Astrocyte of the spinal cord (primary cell): ENCODE data around the gene MXD1.

Source experiments
- DNase-seq: peaks from one replicate; pipeline ENCODE4 v3.0.0; 2011; ENCODE audit warnings: low read depth, low spot score
- H3K4me3 ChIP-seq: 2 replicates; pipeline ENCODE4 v1.5.1; 2011; ENCODE audit warnings: low read depth, mild to moderate bottlenecking, low read length, moderate library complexity
- in situ Hi-C: cut with HindIII; loops from 2 replicates; pipeline ENCODE4 v1.10.0; 2017; ENCODE audit warnings: low sequenced_read_pairs
- TF ChIP-seq, protein P1 (sequence below): IDR thresholded peaks from 2 replicates; pipeline ENCODE4 v1.5.1; 2012; ENCODE audit warnings: low read depth, mild to moderate bottlenecking, low read length, inconsistent platforms

MXD1 gene

GRCh38 chr2:69952336-69953115 is 37.6 kb downstream of the MXD1 start:
- DNase-seq = no peak
- in situ Hi-C loops = no loop called here
- no peak overlapping the region for H3K4me3 ChIP-seq

GRCh38 chr2:69954084-69954483 is 39.2 kb downstream of the MXD1 start:
- in situ Hi-C loops = no loop called here
- TF ChIP-seq, protein P1, sequence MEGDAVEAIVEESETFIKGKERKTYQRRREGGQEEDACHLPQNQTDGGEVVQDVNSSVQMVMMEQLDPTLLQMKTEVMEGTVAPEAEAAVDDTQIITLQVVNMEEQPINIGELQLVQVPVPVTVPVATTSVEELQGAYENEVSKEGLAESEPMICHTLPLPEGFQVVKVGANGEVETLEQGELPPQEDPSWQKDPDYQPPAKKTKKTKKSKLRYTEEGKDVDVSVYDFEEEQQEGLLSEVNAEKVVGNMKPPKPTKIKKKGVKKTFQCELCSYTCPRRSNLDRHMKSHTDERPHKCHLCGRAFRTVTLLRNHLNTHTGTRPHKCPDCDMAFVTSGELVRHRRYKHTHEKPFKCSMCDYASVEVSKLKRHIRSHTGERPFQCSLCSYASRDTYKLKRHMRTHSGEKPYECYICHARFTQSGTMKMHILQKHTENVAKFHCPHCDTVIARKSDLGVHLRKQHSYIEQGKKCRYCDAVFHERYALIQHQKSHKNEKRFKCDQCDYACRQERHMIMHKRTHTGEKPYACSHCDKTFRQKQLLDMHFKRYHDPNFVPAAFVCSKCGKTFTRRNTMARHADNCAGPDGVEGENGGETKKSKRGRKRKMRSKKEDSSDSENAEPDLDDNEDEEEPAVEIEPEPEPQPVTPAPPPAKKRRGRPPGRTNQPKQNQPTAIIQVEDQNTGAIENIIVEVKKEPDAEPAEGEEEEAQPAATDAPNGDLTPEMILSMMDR = no peak
- H3K4me3 ChIP-seq = no peak overlapping the region
- no peak for DNase-seq

More at GRCh38 chr2:69952336-69953115, 37.6 kb downstream of the MXD1 start:
- TF ChIP-seq, protein P1 = no peak

GRCh38 chr2:69955029-69955428 is 40.1 kb downstream of the MXD1 start:
- DNase-seq = no peak
- H3K4me3 ChIP-seq = no peak overlapping the region
- TF ChIP-seq, protein P1 = no peak
- in situ Hi-C loops = no loop called here

GRCh38 chr2:69956475-69956979 is 41.6 kb downstream of the MXD1 start:
- no peak for DNase-seq
- TF ChIP-seq, protein P1 = no peak
- in situ Hi-C loops = no loop called here
- H3K4me3 ChIP-seq = no peak overlapping the region

DNA sequence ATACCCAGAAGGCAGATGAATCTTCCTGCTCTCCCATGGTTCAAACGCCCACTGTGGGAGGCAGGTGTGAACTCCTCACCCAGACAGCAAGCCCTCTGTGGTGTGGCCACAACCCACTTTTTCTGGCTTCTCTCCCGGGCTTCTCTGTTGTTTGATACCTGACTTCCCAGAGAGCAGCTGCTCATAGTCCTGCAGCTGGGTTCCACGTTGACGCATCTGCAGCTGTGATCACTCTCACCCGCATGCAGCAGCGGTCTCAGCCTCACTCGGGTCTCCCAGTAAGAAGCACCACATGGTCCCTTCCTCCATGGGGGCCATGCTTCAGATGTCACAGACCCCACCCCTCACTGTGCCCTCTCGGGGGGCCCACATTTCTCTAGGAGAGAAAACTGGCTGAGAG is 43.1 kb downstream of the MXD1 start:
- TF ChIP-seq, protein P1 = no peak
- H3K4me3 ChIP-seq = no peak overlapping the region
- DNase-seq = no peak
- in situ Hi-C loops = no loop called here

GRCh38 chr2:69958480-69958879 is 43.6 kb downstream of the MXD1 start:
- in situ Hi-C loops = no loop called here
- no peak for DNase-seq
- H3K4me3 ChIP-seq = no peak overlapping the region
- TF ChIP-seq, protein P1 = no peak
